OCI-M2 (cell line): Measurements from ENCODE around the gene NAPB.

Source experiments
- DNase-seq: peaks from one replicate; lab custom pipeline; 2025; ENCODE audit not compliant: unreplicated experiment; lab: John Stamatoyannopoulos, UW

The NAPB gene

GRCh38 chr20:23438661-23439060 is 17.4 kb upstream of the NAPB start:
- no peak for DNase-seq

GRCh38 chr20:23437126-23437899 is 16.0 kb upstream of the NAPB start:
- DNase-seq, result no peak

- no peak for DNase-seq
These were observed 15.4 kb upstream of the NAPB start for GRCh38 chr20:23436681-23437080.

GRCh38 chr20:23435626-23436539 is 14.6 kb upstream of the NAPB start:
- no peak for DNase-seq

- DNase-seq, result no peak
These were observed 13.4 kb upstream of the NAPB start for GRCh38 chr20:23434521-23435313.

- no peak for DNase-seq
These were observed 12.3 kb upstream of the NAPB start for GRCh38 chr20:23433628-23434027.

GRCh38 chr20:23425129-23425528 is 3.8 kb upstream of the NAPB start:
- no peak for DNase-seq

GRCh38 chr20:23419995-23420901 is 1.0 kb downstream of the NAPB start:
- no peak for DNase-seq

- DNase-seq, result no peak
These were observed 1.7 kb downstream of the NAPB start for GRCh38 chr20:23419657-23419994.

- no peak for DNase-seq
These were observed 3.4 kb downstream of the NAPB start for GRCh38 chr20:23417861-23418260.

- no peak for DNase-seq
These were observed 5.2 kb downstream of the NAPB start for GRCh38 chr20:23415959-23416583.

- DNase-seq, result no peak
These were observed 5.7 kb downstream of the NAPB start for GRCh38 chr20:23415555-23415954.

GRCh38 chr20:23414526-23415188 is 6.6 kb downstream of the NAPB start:
- DNase-seq, result no peak

- DNase-seq, result no peak
These were observed 7.3 kb downstream of the NAPB start for GRCh38 chr20:23413862-23414422.

GRCh38 chr20:23412026-23412425 is 9.3 kb downstream of the NAPB start:
- no peak for DNase-seq

- no peak for DNase-seq
These were observed 10.2 kb downstream of the NAPB start for GRCh38 chr20:23410916-23411695.

GRCh38 chr20:23409800-23410199 is 11.5 kb downstream of the NAPB start:
- DNase-seq, result no peak

GRCh38 chr20:23408957-23409356 is 12.3 kb downstream of the NAPB start:
- DNase-seq, result no peak
